ENCODE measurements around the gene POU6F1. TPM values are rescaled to one million over a fixed set of nuclear protein-coding genes. Genes with fewer than 3 reads are reported as not detected.

POU6F1 gene
- total and polyA plus RNA-seq, 2 of the 8 experiments (the other 6 are each of a cell fraction or from before 2014, with no cell fraction given) = 5.6 to 8.7 TPM

- TF ChIP-seq NANOG (IDR thresholded peaks at IDR 0.05; ENCODE audit: insufficient read depth, low read depth, low read length, poor library complexity, severe bottlenecking) (no peak), TCF12 (IDR thresholded peaks at IDR 0.05; ENCODE audit: low read depth, low read length) (no peak), BCL11A (IDR thresholded peaks at IDR 0.05; ENCODE audit: low read depth in 2 of 2, low read length in 2 of 2) (no peak), EZH2 (IDR thresholded peaks at IDR 0.05; ENCODE audit: low read depth, low read length, severe bottlenecking) (no peak), KDM1A (IDR thresholded peaks at IDR 0.05; ENCODE audit: borderline replicate concordance, low read length) (no peak), POU5F1 (IDR thresholded peaks at IDR 0.05; ENCODE audit: low read depth, low read length) (no peak), BRCA1 (IDR thresholded peaks at IDR 0.05; ENCODE audit: low read depth, low read length) (no peak)
Observed at GRCh38 chr12:51197736-51198567, 19.9 kb downstream of the POU6F1 start (continued).

Measured in H1 (cell line).